BLaER1 treated with 17β-estradiol and CSF1 and Interleukin-3, amounts not matched to agents 10 nM and 100 nM (cell line): ENCODE results near the gene ADAMTS16.

Experiments
- H3K27ac ChIP-seq, 11 experiments: shearing (Covaris generic); formaldehyde crosslinking; 2 replicates each; pipeline ENCODE4 v1.8.1; 2022
- H3K27me3 ChIP-seq, 11 experiments: shearing (Covaris generic); formaldehyde crosslinking; 2 replicates each; pipeline ENCODE4 v1.8.1; 2022
- H3K36me3 ChIP-seq, 11 experiments: shearing (Covaris generic); formaldehyde crosslinking; 2 replicates each; pipeline ENCODE4 v1.8.1; 2022
- H3K4me1 ChIP-seq, 10 experiments: shearing (Covaris generic); formaldehyde crosslinking; 2 replicates each; pipeline ENCODE4 v1.8.1; 2022
- H3K4me2 ChIP-seq, 11 experiments: shearing (Covaris generic); formaldehyde crosslinking; 2 replicates each; pipeline ENCODE4 v1.8.1; 2022
- H3K4me3 ChIP-seq, 10 experiments: shearing (Covaris generic); formaldehyde crosslinking; 2 replicates each; pipeline ENCODE4 v1.8.1; 2022
- H3K9ac ChIP-seq, 11 experiments: shearing (Covaris generic); formaldehyde crosslinking; 2 replicates each; pipeline ENCODE4 v1.8.1; 2022
- H3K9me3 ChIP-seq, 11 experiments: shearing (Covaris generic); formaldehyde crosslinking; replicated peaks in 1 of 11; 2 replicates each; pipeline ENCODE4 v1.8.1; 2022
- H4K20me1 ChIP-seq, 11 experiments: shearing (Covaris generic); formaldehyde crosslinking; 2 replicates each; pipeline ENCODE4 v1.8.1; 2022
- Cebpa-rat ChIP-seq, 11 experiments: shearing (Covaris generic); IDR thresholded peaks; 2 replicates each; pipeline ENCODE4 v1.8.1; 2022

The ADAMTS16 gene

DNA sequence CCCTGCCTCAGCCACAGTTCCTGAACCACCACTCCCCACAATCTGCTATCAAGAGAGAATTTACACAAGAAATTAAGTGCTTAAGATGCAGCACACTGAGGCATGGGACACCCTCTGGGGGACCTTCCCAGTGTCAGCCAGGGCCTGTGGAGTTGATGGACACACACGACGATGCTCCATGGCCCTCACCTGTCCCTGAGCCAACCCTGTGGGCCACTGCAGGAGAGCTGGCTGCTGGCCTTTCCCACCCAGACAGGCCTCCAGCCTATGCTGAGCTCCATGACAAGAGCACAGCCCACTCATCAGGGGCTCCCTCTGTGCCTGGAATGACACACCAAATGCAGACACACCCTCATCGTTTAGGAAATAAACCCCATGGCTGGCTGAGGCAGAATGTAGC lies 124.6 kb downstream of the ADAMTS16 start:
- Histone ChIP-seq H3K9me3 (no peaks in the 10 kb centered on the region), H3K27ac (no peak overlapping the region), H3K27me3 (no peaks in the 10 kb centered on the region), H3K4me3 (no peak overlapping the region), H3K4me1 (no peaks in the 10 kb centered on the region), H4K20me1 (no peaks in the 10 kb centered on the region), H3K36me3 (no peaks in the 10 kb centered on the region), H3K9ac (no peak overlapping the region), H3K4me2 (no peak overlapping the region)
- TF ChIP-seq Cebpa-rat (IDR thresholded peaks at IDR 0.05) = no peak

DNA sequence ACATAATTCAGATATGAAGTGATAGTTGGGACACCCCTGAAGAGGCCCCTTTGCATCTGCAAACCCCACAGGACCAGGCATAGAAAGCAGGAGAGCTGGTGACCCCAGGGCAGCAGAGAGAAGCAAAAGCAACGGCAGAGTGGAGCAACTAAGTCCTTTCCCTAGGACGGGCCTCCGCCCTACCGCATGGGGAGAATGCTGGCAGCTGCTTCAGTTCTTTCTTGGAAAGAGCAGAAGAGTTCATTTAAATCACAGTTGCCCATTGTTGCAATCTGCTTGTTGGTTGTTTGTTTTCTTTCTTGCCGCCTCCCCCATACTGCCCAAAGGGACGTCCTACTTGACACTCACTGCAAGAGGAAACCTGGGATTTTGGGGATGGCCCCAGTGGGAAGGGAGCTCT lies 126.2 kb downstream of the ADAMTS16 start:
- Histone ChIP-seq H3K4me1 (no peaks in the 10 kb centered on the region), H3K9me3 (no peaks in the 10 kb centered on the region), H4K20me1 (no peaks in the 10 kb centered on the region), H3K4me2 (no peak overlapping the region), H3K36me3 (no peaks in the 10 kb centered on the region), H3K4me3 (no peak overlapping the region), H3K9ac (no peak overlapping the region), H3K27ac (no peak overlapping the region), H3K27me3 (no peaks in the 10 kb centered on the region)
- TF ChIP-seq Cebpa-rat (IDR thresholded peaks at IDR 0.05) = no peak

DNA sequence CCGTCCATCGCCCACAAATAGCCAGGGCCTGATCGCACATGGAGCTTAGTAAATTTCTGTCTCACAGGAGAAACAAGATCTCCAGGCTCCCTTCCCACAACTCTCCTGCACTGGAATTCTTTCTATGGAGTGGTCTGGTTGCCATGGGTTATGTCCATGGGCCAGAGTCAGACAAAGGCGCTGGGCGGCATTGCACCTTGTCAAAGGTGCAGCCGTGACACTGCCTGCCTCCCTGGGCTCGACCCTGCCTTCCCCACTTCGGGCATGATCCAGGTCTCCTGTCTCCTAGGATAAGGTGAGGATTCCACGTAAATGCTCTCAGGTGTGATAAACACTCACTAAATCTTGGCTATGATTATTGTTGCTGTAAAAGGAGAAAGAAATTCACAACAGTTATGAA lies 130.0 kb downstream of the ADAMTS16 start:
- H3K9me3 ChIP-seq = no peaks in the 10 kb centered on the region
- H3K27me3 ChIP-seq = no peaks in the 10 kb centered on the region
- no peak for TF ChIP-seq Cebpa-rat (IDR thresholded peaks at IDR 0.05)

DNA sequence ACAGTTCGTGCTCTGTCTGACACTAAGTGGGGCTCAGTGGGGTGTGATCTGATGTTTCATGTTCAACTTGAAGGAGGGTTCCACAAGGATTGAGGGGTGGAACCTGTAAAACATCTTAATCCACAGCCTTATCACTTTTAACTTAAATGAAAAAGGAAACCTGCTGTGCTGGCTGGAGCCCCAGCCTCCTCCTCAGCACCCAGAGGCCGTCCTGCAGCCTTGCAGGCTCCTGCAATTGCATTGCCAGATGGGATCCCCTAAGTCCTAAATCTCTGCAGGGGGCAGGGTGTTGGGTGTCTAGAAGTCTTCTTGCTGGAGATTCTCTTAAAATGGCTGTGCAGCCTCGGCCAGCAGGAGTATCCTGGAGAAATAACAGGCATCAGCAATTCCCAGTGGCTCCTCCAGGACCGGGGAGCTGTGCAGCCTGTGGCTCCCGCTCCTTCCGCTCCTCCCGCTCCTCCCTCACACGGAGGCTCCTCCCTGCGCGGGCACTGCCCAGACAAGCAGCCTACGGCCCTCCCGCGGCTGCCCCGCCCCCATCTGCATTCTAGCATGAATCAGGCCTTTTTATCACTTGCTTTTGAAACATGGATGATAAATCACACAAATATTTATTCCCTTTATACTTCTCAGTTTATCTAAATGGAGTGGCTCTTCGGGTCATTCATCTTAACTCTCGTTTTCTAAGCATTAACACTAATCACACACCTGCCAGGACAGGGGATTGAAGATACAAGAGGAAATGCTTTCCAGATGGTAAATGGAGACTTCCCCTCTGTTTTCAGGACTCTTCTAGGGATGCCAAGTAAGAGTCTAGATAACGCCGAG lies 131.0 kb downstream of the ADAMTS16 start:
- H3K36me3 ChIP-seq = no peaks in the 10 kb centered on the region
- H3K27me3 ChIP-seq = no peaks in the 10 kb centered on the region
- no peaks in the 10 kb centered on the region for H3K4me1 ChIP-seq
- no peak overlapping the region for H3K4me2 ChIP-seq
- no peaks in the 10 kb centered on the region for H4K20me1 ChIP-seq
- no peak overlapping the region for H3K4me3 ChIP-seq
- H3K9me3 ChIP-seq = no peaks in the 10 kb centered on the region
- no peak for TF ChIP-seq Cebpa-rat (IDR thresholded peaks at IDR 0.05)
- H3K27ac ChIP-seq = no peak overlapping the region
- H3K9ac ChIP-seq = no peak overlapping the region

More for the DNA sequence above, 130.0 kb downstream of the ADAMTS16 start:
- no peak overlapping the region for H3K4me2 ChIP-seq
- H3K9ac ChIP-seq = no peak overlapping the region
- H4K20me1 ChIP-seq = no peaks in the 10 kb centered on the region
- H3K4me1 ChIP-seq = no peaks in the 10 kb centered on the region
- H3K36me3 ChIP-seq = no peaks in the 10 kb centered on the region
- H3K4me3 ChIP-seq = no peak overlapping the region
- H3K27ac ChIP-seq = no peak overlapping the region

DNA sequence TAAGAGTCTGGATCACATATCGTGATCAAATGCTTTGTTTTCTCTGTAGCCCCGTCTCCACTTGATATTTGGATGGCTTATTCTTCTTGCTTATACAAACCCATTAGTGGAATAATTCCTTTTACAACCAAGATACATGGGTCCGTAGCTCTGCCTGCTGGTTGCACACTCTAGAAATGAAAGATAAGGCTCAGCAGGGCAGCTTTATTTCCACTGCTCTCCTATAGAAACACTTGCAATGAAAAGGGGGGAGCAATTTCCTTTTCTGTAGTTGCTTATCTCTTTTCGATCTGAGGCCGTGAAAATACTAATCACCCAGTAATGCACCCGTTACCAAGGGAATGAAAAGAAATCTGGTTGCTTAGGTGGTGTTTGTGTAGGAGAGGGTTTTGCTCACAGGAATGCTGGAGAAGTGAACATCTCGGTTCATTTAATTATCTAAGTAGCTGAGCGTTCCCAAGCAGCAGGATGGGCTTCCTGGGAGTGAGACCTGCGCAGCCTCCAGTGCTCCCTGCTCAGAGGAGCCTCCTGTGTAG lies 131.7 kb downstream of the ADAMTS16 start:
- Histone ChIP-seq H3K27ac (no peak overlapping the region), H3K9ac (no peak overlapping the region), H3K9me3 (no peaks in the 10 kb centered on the region), H3K27me3 (no peaks in the 10 kb centered on the region), H3K4me3 (no peak overlapping the region), H3K4me1 (no peaks in the 10 kb centered on the region), H3K36me3 (no peaks in the 10 kb centered on the region), H3K4me2 (no peak overlapping the region), H4K20me1 (no peaks in the 10 kb centered on the region)
- TF ChIP-seq Cebpa-rat (IDR thresholded peaks at IDR 0.05) = no peak

DNA sequence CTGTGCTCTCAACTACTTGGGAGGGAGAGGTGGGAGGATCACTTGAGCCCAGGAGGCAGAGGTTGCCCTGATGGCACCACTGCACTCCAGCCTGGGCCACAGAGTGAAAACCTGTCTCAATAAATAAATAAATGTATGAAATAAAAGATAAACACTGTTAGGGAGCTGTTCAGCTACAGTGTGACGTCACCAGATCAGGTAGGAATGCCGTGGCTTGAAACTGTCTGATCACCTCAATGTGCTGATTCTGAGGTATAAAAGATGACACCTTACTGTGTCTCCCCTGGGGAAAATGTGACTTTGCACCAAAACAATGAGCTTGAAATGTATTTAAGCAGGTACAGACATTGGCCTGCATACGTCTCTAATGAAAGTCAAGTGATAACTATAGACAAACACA lies 133.3 kb downstream of the ADAMTS16 start:
- no peaks in the 10 kb centered on the region for H3K27me3 ChIP-seq
- TF ChIP-seq Cebpa-rat (IDR thresholded peaks at IDR 0.05) = no peak
- no peaks in the 10 kb centered on the region for H4K20me1 ChIP-seq
- H3K9ac ChIP-seq = no peak overlapping the region
- no peaks in the 10 kb centered on the region for H3K9me3 ChIP-seq
- H3K4me3 ChIP-seq = no peak overlapping the region
- H3K4me2 ChIP-seq = no peak overlapping the region
- H3K36me3 ChIP-seq = no peaks in the 10 kb centered on the region
- no peaks in the 10 kb centered on the region for H3K4me1 ChIP-seq
- no peak overlapping the region for H3K27ac ChIP-seq

DNA sequence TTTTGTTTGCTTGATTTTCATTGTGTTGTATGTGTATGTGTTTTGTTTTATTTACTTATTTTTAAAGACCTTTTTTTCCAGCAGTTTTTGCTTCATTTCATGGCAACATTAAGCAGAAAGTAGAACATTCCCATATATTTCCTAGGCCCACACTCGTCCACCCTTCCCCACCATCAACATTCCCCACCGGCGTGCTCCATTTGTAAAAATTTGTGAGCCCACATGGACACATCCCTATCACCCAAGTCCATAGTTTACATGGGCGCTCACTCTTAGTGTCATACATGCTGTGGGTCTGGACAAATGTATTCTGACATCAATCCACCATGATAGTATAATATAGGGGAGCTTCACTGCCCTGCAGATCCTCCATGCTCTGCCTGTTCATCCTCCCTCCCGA lies 133.8 kb downstream of the ADAMTS16 start:
- Histone ChIP-seq H3K27me3 (no peaks in the 10 kb centered on the region), H4K20me1 (no peaks in the 10 kb centered on the region), H3K9me3 (no peaks in the 10 kb centered on the region), H3K4me1 (no peaks in the 10 kb centered on the region), H3K27ac (no peak overlapping the region), H3K4me3 (no peak overlapping the region), H3K36me3 (no peaks in the 10 kb centered on the region), H3K9ac (no peak overlapping the region), H3K4me2 (no peak overlapping the region)
- TF ChIP-seq Cebpa-rat (IDR thresholded peaks at IDR 0.05) = no peak

DNA sequence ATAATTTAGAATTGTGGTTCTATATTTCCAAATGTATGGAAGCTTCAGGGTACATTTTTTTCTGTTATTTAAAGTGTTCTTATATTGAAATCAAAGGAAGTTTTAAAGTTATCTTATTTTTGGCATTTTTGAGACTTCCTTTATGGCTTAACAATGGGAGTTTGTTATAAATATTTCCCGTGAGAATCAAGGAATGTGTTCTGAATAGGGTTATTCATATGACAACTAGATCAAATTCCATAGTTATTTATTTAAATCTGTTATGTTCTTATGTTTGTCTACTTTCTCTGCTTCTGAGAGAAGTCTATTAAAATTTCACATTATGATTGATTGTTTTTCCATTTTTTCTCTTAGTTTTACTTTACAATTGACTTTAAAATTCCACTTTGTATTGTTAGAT lies 135.1 kb downstream of the ADAMTS16 start:
- Histone ChIP-seq H4K20me1 (no peaks in the 10 kb centered on the region), H3K27me3 (no peaks in the 10 kb centered on the region), H3K36me3 (no peaks in the 10 kb centered on the region), H3K27ac (no peak overlapping the region), H3K9ac (no peak overlapping the region), H3K4me2 (no peak overlapping the region), H3K4me1 (no peaks in the 10 kb centered on the region), H3K4me3 (no peak overlapping the region), H3K9me3 (no peaks in the 10 kb centered on the region)
- no peak for TF ChIP-seq Cebpa-rat (IDR thresholded peaks at IDR 0.05)

DNA sequence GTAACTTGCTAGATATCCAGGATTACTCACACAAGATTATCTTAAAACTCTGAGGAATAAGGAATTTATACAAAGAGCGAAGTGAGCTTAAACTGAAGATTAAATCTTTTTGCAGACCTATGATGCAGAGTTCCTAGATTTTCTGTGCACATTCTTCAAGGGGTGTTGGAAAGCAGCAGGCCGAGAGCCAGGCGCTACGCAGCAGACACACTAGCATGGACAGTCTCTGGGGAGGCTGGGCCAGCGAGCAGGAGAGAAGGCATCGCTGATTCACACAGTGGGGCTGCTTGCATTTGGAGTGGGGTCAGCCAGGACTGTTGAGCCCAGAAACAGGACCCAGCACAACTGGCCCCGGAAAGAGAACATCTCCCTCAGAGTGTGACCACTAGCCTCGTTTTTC lies 136.3 kb downstream of the ADAMTS16 start:
- no peak for TF ChIP-seq Cebpa-rat (IDR thresholded peaks at IDR 0.05)
- Histone ChIP-seq H3K9ac (no peak overlapping the region), H4K20me1 (no peaks in the 10 kb centered on the region), H3K9me3 (no peaks in the 10 kb centered on the region), H3K27me3 (no peaks in the 10 kb centered on the region), H3K4me3 (no peak overlapping the region), H3K4me2 (no peak overlapping the region), H3K27ac (no peak overlapping the region), H3K4me1 (no peaks in the 10 kb centered on the region), H3K36me3 (no peaks in the 10 kb centered on the region)

DNA sequence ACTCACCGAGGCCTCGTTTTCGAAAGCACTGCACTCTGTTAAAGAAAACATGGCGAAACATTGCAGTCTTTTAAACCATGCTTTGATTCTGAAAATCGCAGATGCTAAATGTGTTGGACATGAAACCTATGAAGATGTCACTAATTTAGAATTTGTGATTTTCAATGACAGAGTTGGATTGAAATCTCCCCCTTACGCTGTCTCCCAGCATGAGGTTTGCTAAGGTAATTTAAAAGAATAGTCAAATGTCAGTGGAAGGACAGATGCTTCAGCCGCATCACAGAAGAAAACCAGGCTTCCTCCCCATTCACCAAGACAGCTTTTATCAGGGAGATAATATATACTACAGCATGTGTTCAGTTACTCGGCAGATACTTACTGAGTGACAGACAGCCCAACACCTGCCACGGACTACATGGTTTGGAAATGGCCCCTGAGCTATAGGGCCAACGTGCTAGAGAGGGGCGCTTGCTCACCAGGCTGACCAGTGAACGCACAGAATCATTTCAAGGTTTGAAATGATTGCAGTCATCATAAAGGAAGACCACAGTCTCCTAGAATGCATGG lies 136.9 kb downstream of the ADAMTS16 start:
- Histone ChIP-seq H3K4me3 (no peak overlapping the region), H3K27ac (no peak overlapping the region), H4K20me1 (no peaks in the 10 kb centered on the region), H3K4me2 (no peak overlapping the region), H3K27me3 (no peaks in the 10 kb centered on the region), H3K4me1 (no peaks in the 10 kb centered on the region), H3K9me3 (no peaks in the 10 kb centered on the region), H3K9ac (no peak overlapping the region), H3K36me3 (no peaks in the 10 kb centered on the region)
- TF ChIP-seq Cebpa-rat (IDR thresholded peaks at IDR 0.05) = no peak
